Hematopoietic multipotent progenitor cell treated with erythropoietin and hydrocortisone succinate and interleukin-3 and kit ligand, for 6 days (in vitro differentiated cells): ENCODE data around the gene RAD9A.

Experiments
- DNase-seq: peaks from one replicate; pipeline ENCODE4 v3.0.0-alpha.2; 2015

The RAD9A gene

GRCh38 chr11:67442504-67443404 lies 51.0 kb downstream of the RAD9A start:
- no peak for DNase-seq

GRCh38 chr11:67445515-67445914 lies 53.7 kb downstream of the RAD9A start:
- no peak for DNase-seq
